HepG2 (cell line): ENCODE results near the gene NRG2. TPM values are rescaled to one million over a fixed set of nuclear protein-coding genes. Genes with fewer than 3 reads are reported as not detected.

Experiments
- ATAC-seq: fragments of 200-7000 bp; cut with Tn5 transposase; 3 replicates; pipeline ENCODE4 v1.9.1; 2020; ENCODE audit warnings: mild to moderate bottlenecking, moderate library complexity
- BruUV-seq: library from RNA; stranded (reverse); fragments of 400-500 nt; replicated peaks from 2 replicates; lab custom pipeline; 2021; lab: Mats Ljungman, UMichigan
- CTCF ChIA-PET: fragments of 300-600 bp; formaldehyde crosslinking; extraction: SDS; loops from one replicate; lab custom pipeline; 2021; ENCODE audit warnings: low total read pairs, inconsistent platforms, low intra/inter-chr PET ratio; lab: Yijun Ruan, JAX
- POLR2A ChIA-PET: fragments of 350-600 bp; sonication (Branson Sonifier 250); formaldehyde crosslinking; loops from one replicate; lab custom pipeline; 2020; ENCODE audit warnings: antibody characterized with exemption, inconsistent platforms; lab: Yijun Ruan, JAX
- DNase-seq: peaks from one replicate; pipeline ENCODE4 v3.0.0-alpha.2; 2015; ENCODE audit warnings: low spot score
- FAIRE-seq: peaks from 3 replicates; lab custom pipeline; 2011; peaks lifted over from hg19 to GRCh38; lab: Jason Lieb, UNC
- H2AFZ ChIP-seq: one replicate; pipeline ENCODE4 v1.6.1; 2011; ENCODE audit warnings: low read length, inconsistent platforms
- H3K27ac ChIP-seq: fragments of 300-600 bp; 3 replicates; pipeline ENCODE4 v1.8.0; 2011; ENCODE audit warnings: mixed run types, mild to moderate bottlenecking, mixed read lengths, low read length, inconsistent platforms; ENCODE audit not compliant: insufficient read depth; ENCODE audit errors: extremely low read length
- H3K27me3 ChIP-seq, 2 experiments: fragments of 200-600 bp in 1 of 2; 2 replicates in 1 of 2; 3 replicates in 1 of 2; pipeline versions ENCODE4 v1.6.0 to v1.8.0; 2011; ENCODE audit warnings: low read length in 2 of 2, mild to moderate bottlenecking in 2 of 2, moderate library complexity in 2 of 2, inconsistent platforms in 1 of 2; ENCODE audit not compliant: insufficient read depth in 2 of 2, control insufficient read depth in 1 of 2
- H3K36me3 ChIP-seq, 2 experiments: fragments of 200-600 bp in 1 of 2; replicated peaks in 1 of 2; 2 replicates in 1 of 2; 3 replicates in 1 of 2; pipeline versions ENCODE4 v1.5.1 to v1.8.0; 2011; ENCODE audit warnings: low read length in 2 of 2, inconsistent platforms in 1 of 2; ENCODE audit not compliant: insufficient read depth in 2 of 2, control insufficient read depth in 1 of 2
- H3K4me1 ChIP-seq: 2 replicates; pipeline ENCODE4 v1.5.1; 2012; ENCODE audit warnings: low read length, inconsistent platforms; ENCODE audit not compliant: insufficient read depth
- H3K4me2 ChIP-seq: 2 replicates; pipeline ENCODE4 v1.6.0; 2011; ENCODE audit warnings: low read depth, low read length, inconsistent platforms
- H3K4me3 ChIP-seq, 3 experiments: fragments of 200-600 bp in 1 of 3; sonication (generic), shearing (Covaris generic) in 1 of 3; replicated peaks in 1 of 3; 2 replicates each; pipeline ENCODE4 v1.5.1; 2011 to 2016; ENCODE audit warnings: low read length in 3 of 3, inconsistent platforms in 2 of 3, low read depth in 2 of 3, mild to moderate bottlenecking in 2 of 3, control low read depth in 1 of 3, mixed read lengths in 1 of 3; ENCODE audit not compliant: insufficient read depth in 1 of 3
- H3K79me2 ChIP-seq: one replicate; pipeline ENCODE4 v1.6.1; 2011; ENCODE audit warnings: low read length, inconsistent platforms; ENCODE audit not compliant: insufficient read depth
- H3K9ac ChIP-seq: 2 replicates; pipeline ENCODE4 v1.6.0; 2011; ENCODE audit warnings: mild to moderate bottlenecking, low read depth, low read length, inconsistent platforms; ENCODE audit not compliant: insufficient read depth
- H3K9me3 ChIP-seq: 2 replicates; pipeline ENCODE4 v1.5.1; 2012; ENCODE audit warnings: mild to moderate bottlenecking, low read length
- H4K20me1 ChIP-seq: 2 replicates; pipeline ENCODE4 v1.6.0; 2011; ENCODE audit warnings: inconsistent platforms, mild to moderate bottlenecking, low read length, moderate library complexity; ENCODE audit not compliant: insufficient read depth
- ERF ChIP-seq: IDR thresholded peaks from 2 replicates; pipeline ENCODE4 v1.6.1; 2018; ENCODE audit warnings: missing biosample characterization, missing genetic modification reagents
- HNRNPUL1 ChIP-seq: fragments of 200-400 bp; formaldehyde crosslinking; IDR thresholded peaks from 2 replicates; pipeline ENCODE4 v1.6.1; 2017; ENCODE audit warnings: low read depth, mild to moderate bottlenecking, low read length, moderate library complexity
- IKZF1 ChIP-seq: fragments of 450-650 bp; IDR thresholded peaks from 2 replicates; pipeline ENCODE4 v1.7.1; 2016
- MTF1 ChIP-seq: sonication (generic); formaldehyde crosslinking; IDR thresholded peaks from 2 replicates; pipeline ENCODE4 v1.5.0; 2020; ENCODE audit warnings: missing genetic modification reagents
- NFATC3 ChIP-seq: sonication (generic); formaldehyde crosslinking; IDR thresholded peaks from 2 replicates; pipeline ENCODE4 v1.5.1; 2020; ENCODE audit warnings: mild to moderate bottlenecking, missing genetic modification reagents
- PHB2 ChIP-seq: fragments of 450-650 bp; IDR thresholded peaks from 2 replicates; pipeline ENCODE4 v1.6.1; 2018; ENCODE audit not compliant: partially characterized antibody
- PLRG1 ChIP-seq: fragments of 450-650 bp; conservative IDR thresholded peaks from 2 replicates; pipeline ENCODE4 v1.6.1; 2016
- POLR2AphosphoS5 ChIP-seq: IDR thresholded peaks from 2 replicates; pipeline ENCODE4 v1.6.1; 2012; ENCODE audit warnings: low read depth, low read length
- RBM39 ChIP-seq: fragments of 200-400 bp; formaldehyde crosslinking; IDR thresholded peaks from one replicate; pipeline ENCODE4 v1.6.1; 2018; ENCODE audit warnings: antibody characterized with exemption, mild to moderate bottlenecking, low read depth, low read length; ENCODE audit not compliant: poor library complexity, severe bottlenecking
- SMARCC2 ChIP-seq: fragments of 450-650 bp; IDR thresholded peaks from 2 replicates; pipeline ENCODE4 v1.6.1; 2017; ENCODE audit warnings: antibody characterized with exemption, mild to moderate bottlenecking
- STAT5B ChIP-seq: sonication (generic); formaldehyde crosslinking; IDR thresholded peaks from 2 replicates; pipeline ENCODE4 v1.4.0; 2020; ENCODE audit warnings: missing genetic modification reagents
- TP53 ChIP-seq: sonication (generic); formaldehyde crosslinking; conservative IDR thresholded peaks from 2 replicates; pipeline ENCODE4 v1.4.0; 2020; ENCODE audit warnings: missing genetic modification reagents
- ZC3H4 ChIP-seq: sonication (generic); formaldehyde crosslinking; IDR thresholded peaks from 2 replicates; pipeline ENCODE4 v1.4.0; 2020; ENCODE audit warnings: missing genetic modification reagents, borderline replicate concordance
- ZNF550 ChIP-seq: sonication (generic); formaldehyde crosslinking; IDR thresholded peaks from 2 replicates; pipeline ENCODE4 v1.4.0; 2020; ENCODE audit warnings: mild to moderate bottlenecking, missing genetic modification reagents, borderline replicate concordance
- ZNF670 ChIP-seq: sonication (generic); formaldehyde crosslinking; IDR thresholded peaks from 2 replicates; pipeline ENCODE4 v1.8.0; 2022; ENCODE audit warnings: mild to moderate bottlenecking, missing genetic modification reagents, borderline replicate concordance
- WGBS: methylation state at CpG from one replicate; pipeline ENCODE4 v1.1.6; 2017; ENCODE audit warnings: low lambda C conversion rate; 5-methylcytosine and 5-hydroxymethylcytosine counted together
- in situ Hi-C: cut with HindIII; loops from 2 replicates; pipeline ENCODE4 v1.10.0; 2017; ENCODE audit warnings: low pct_unique_long_range_greater_than_20kb; ENCODE audit not compliant: extremely low pct_ligation_motif_present
- intact Hi-C: fragments of 100-400 bp; cut with micrococcal nuclease; formaldehyde crosslinking; loops from one replicate; pipeline ENCODE4 v1.10.0; 2022; ENCODE audit not compliant: unreplicated experiment
- polyA plus RNA-seq, 8 experiments: library from polyadenylated mRNA; depleted of rRNA in 3 of 8; stranded (reverse) in 7 of 8; unstranded in 1 of 8; fragments of >200 nt; fragmentation: Illumina TruSeq in 4 of 8; extraction: Trizol in 4 of 8; gene quantifications; 2 replicates each; pipeline versions ENCODE4 v1.2.1 to v1.2.3, GENCODE V29; 2011 to 2016; ENCODE audit warnings: low read depth in 4 of 8, missing spikeins in 1 of 8, mixed read lengths in 1 of 8; ENCODE audit not compliant: insufficient read depth in 1 of 8
- total RNA-seq, 5 experiments: library from RNA; depleted of rRNA; stranded (reverse); fragments of >200 nt; fragmentation: Illumina TruSeq; extraction: Trizol; gene quantifications; 2 replicates each; pipeline ENCODE4 v1.2.3, GENCODE V29; 2016; ENCODE audit warnings: low read depth in 1 of 5
- TF ChIP-seq, protein P1 (sequence below): sonication (generic); formaldehyde crosslinking; IDR thresholded peaks from 2 replicates; pipeline ENCODE4 v1.5.0; 2020; ENCODE audit warnings: mild to moderate bottlenecking, missing genetic modification reagents, borderline replicate concordance
- TF ChIP-seq, protein P2 (sequence below): sonication (generic); formaldehyde crosslinking; conservative IDR thresholded peaks from 2 replicates; pipeline ENCODE4 v1.4.0; 2020; ENCODE audit warnings: mild to moderate bottlenecking, missing genetic modification reagents, moderate library complexity
- TF ChIP-seq, protein P3 (sequence below): sonication (generic); formaldehyde crosslinking; IDR thresholded peaks from 2 replicates; pipeline ENCODE4 v1.4.0; 2020; ENCODE audit warnings: missing genetic modification reagents

NRG2 gene
- total and polyA plus RNA-seq, 2 of the 13 experiments (the other 11 are each of a cell fraction or from before 2014, with no cell fraction given): not detected

DNA sequence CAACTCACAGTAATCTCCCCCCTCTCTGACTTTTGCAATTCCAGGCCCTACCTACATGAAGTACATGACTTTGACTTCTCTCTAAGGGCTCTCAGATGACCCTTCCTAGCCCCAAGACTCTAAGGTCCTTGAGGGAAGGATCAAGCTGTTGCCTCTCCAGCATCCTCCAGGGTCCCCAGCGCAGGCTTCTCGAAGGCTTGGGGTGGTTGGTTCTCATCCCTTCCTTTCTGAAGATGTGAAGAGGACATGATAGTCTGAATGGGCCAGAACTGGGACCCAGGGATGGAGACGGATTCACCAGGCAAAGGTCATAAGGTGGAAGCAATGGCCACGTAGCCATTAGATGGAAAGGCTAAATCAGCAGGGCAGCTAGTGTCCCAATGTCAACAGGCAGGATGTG is 86.8 kb downstream of the NRG2 start (continued):
- TF ChIP-seq, protein P1, sequence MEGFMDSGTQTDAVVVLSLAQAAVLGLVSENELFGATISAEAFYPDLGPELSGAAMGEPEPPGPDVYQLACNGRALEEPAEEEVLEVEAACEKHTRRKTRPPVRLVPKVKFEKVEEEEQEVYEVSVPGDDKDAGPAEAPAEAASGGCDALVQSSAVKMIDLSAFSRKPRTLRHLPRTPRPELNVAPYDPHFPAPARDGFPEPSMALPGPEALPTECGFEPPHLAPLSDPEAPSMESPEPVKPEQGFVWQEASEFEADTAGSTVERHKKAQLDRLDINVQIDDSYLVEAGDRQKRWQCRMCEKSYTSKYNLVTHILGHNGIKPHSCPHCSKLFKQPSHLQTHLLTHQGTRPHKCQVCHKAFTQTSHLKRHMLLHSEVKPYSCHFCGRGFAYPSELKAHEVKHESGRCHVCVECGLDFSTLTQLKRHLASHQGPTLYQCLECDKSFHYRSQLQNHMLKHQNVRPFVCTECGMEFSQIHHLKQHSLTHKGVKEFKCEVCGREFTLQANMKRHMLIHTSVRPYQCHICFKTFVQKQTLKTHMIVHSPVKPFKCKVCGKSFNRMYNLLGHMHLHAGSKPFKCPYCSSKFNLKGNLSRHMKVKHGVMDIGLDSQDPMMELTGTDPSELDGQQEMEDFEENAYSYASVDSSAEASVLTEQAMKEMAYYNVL (CRISPR knock-in tag): no peak
- no peak for TF ChIP-seq ZNF550 (CRISPR knock-in tag)
- TF ChIP-seq, protein P2, sequence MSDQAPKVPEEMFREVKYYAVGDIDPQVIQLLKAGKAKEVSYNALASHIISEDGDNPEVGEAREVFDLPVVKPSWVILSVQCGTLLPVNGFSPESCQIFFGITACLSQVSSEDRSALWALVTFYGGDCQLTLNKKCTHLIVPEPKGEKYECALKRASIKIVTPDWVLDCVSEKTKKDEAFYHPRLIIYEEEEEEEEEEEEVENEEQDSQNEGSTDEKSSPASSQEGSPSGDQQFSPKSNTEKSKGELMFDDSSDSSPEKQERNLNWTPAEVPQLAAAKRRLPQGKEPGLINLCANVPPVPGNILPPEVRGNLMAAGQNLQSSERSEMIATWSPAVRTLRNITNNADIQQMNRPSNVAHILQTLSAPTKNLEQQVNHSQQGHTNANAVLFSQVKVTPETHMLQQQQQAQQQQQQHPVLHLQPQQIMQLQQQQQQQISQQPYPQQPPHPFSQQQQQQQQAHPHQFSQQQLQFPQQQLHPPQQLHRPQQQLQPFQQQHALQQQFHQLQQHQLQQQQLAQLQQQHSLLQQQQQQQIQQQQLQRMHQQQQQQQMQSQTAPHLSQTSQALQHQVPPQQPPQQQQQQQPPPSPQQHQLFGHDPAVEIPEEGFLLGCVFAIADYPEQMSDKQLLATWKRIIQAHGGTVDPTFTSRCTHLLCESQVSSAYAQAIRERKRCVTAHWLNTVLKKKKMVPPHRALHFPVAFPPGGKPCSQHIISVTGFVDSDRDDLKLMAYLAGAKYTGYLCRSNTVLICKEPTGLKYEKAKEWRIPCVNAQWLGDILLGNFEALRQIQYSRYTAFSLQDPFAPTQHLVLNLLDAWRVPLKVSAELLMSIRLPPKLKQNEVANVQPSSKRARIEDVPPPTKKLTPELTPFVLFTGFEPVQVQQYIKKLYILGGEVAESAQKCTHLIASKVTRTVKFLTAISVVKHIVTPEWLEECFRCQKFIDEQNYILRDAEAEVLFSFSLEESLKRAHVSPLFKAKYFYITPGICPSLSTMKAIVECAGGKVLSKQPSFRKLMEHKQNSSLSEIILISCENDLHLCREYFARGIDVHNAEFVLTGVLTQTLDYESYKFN: no peak
- no peak for TF ChIP-seq STAT5B (CRISPR knock-in tag)
- no peak for TF ChIP-seq PLRG1
- TF ChIP-seq SMARCC2: no peak

DNA sequence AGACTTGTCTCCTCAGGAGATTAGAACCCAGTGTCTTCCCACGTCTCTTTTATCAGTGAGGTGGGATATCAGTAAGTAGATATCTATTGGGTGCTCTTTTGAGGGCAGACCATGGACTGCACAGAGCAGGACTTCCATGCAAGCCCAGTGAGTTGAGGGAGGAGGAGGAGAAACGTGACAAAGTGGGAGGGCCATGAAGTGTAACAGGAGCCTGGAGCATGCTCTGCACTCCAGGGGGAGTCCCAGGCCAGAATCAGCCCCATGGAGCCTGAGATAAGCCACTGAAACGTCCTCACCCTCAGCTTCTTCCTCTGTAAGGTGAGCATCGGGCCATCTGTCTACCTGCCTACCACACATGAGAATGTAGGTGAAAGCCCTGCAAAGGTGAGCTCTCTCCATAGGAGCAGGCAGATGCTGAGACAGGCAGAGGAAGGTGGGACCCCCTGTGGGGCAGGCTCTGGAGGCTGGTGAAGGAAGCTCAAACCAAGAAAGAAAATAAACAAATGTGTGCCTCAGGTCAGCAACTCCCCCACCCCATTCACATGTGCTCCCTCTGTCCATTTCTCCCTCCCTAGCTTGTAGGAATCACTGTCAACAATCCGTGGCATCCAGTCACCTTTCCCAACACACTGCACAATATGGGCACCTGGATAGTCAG is 87.4 kb downstream of the NRG2 start:
- no TSS peak for BruUV-seq
- Histone ChIP-seq H4K20me1 (no peaks in the 10 kb centered on the region), H3K4me1 (no peaks in the 10 kb centered on the region), H2AFZ (no peak overlapping the region), H3K4me3 (no peak overlapping the region), H3K9me3 (no peaks in the 10 kb centered on the region), H3K9ac (no peak overlapping the region), H3K4me2 (no peak overlapping the region), H3K27ac (no peak overlapping the region), H3K27me3 (peaks cover 2 to 27% of the 10 kb centered on the region in 2 experiments), H3K79me2 (no peaks in the 10 kb centered on the region), H3K36me3 (no peaks in the 10 kb centered on the region)
- in situ Hi-C loops (loop anchor here (25.0 kb wide), 1 partner anchor 318 kb away; the partner anchor contains the start of gene CXXC5), intact Hi-C loops (no loop called here)
- DNase-seq (no peak), FAIRE-seq (no peak), ATAC-seq (peak; percentile 53)
- 11% methylated on average over 4 of the region's 5 CpGs for WGBS
- POLR2A ChIA-PET: no interaction called here
- CTCF ChIA-PET: no interaction called here
- TF ChIP-seq POLR2AphosphoS5 (no peak), TP53 (CRISPR knock-in tag) (no peak), NFATC3 (CRISPR knock-in tag) (no peak), ERF (no peak), IKZF1 (no peak), MTF1 (CRISPR knock-in tag) (no peak), HNRNPUL1 (no peak), RBM39 (no peak), ZC3H4 (CRISPR knock-in tag) (no peak), PHB2 (no peak), ZNF670 (CRISPR knock-in tag) (no peak)
- TF ChIP-seq, protein P3, sequence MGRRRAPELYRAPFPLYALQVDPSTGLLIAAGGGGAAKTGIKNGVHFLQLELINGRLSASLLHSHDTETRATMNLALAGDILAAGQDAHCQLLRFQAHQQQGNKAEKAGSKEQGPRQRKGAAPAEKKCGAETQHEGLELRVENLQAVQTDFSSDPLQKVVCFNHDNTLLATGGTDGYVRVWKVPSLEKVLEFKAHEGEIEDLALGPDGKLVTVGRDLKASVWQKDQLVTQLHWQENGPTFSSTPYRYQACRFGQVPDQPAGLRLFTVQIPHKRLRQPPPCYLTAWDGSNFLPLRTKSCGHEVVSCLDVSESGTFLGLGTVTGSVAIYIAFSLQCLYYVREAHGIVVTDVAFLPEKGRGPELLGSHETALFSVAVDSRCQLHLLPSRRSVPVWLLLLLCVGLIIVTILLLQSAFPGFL (CRISPR knock-in tag): no peak
